Measurements from ENCODE around the gene JUNB.

The JUNB gene

GRCh38 chr19:12791345-12792050, at the start of gene JUNB:
Gene JUNB, plus strand, starts transcription at chr19:12791486. Its CDS starts 286 bp downstream, at chr19:12791772.
- peak; percentile 99 for DNase-seq

GRCh38 chr19:12745166-12745897, 46.0 kb upstream of the JUNB start:
- DNase-seq = no peak

DNA sequence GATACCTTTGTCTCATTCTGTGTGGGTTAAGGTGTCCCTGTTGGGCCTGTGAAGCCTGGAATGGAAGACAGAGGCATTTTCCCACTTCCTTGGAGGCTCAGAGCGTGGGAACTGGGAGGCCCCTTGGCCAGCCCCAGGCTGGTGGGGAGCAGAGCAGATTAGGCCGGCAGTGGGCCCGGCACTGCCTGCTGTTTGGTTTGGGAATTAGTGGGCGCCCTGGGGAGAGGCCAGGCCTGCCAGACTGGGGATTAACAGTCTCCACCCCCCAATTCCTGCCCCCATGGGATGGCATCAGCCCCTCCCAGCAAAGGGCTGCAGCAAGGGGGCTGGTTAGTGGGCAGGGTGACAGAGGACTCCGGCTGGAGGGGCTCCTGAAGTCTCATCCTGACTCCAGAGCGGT, 42.8 kb upstream of the JUNB start:
- peak; percentile 73 for DNase-seq

DNA sequence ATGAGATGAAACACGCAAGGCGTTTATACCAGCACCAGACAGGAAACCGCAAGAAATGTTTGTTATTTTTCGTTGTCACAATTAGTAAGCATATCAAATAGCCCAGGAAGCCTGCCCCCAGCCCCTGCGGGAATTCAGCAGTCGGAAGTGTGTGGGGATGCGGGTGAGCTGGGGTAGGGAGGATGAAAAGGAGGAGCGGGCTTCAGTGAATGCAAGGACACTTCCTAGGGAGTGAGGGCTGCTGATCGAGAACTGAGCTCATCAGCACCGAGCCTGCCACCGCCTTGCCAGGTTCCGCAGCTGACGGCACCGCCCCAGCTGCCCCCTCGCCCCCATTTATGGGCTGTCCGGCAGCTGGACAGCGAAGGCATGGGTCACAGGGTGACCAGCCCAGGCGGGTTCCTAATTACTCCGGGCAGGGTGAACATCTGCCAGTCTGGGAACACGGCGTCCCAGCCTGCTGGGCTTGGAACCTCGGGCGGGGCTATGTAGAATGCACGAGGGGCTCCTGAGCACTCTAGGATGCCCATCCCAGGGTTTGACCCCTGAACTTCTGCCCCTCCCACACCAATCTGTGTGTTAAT, 41.3 kb upstream of the JUNB start:
- no peak for DNase-seq

- no peak for DNase-seq
These were observed 40.4 kb upstream of the JUNB start for GRCh38 chr19:12750851-12751250.

DNA sequence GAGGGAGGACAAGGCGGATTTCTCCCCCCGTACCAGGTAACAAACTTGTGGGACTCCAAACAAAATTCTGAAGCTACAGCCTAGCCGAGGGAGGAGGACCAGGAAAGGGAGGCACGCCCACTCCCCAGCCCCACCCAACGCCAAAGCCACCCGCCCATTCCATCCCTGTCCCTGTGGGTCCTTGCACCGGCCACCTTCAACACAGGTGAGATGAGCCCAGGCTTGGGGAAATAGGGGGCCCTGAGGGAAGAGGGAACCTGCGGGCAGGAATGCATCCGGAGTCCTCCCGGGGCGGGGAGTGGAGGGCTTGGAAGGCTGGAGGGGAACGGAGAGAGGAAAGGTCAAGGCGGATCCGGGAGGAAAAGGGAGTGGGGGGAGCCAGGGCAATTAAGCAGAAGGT, 39.7 kb upstream of the JUNB start, which contains the start of gene BEST2:
BEST2 (plus strand) TSS at position 157 of the 400 bp plus-strand sequence. CDS start 802 bp downstream, outside the sequence.
- no peak for DNase-seq

- no peak for DNase-seq
These were observed 39.1 kb upstream of the JUNB start for GRCh38 chr19:12752056-12752781.

GRCh38 chr19:12754465-12755196, 36.7 kb upstream of the JUNB start:
- DNase-seq = no peak

GRCh38 chr19:12756150-12756883, 35.0 kb upstream of the JUNB start:
- no peak for DNase-seq

DNA sequence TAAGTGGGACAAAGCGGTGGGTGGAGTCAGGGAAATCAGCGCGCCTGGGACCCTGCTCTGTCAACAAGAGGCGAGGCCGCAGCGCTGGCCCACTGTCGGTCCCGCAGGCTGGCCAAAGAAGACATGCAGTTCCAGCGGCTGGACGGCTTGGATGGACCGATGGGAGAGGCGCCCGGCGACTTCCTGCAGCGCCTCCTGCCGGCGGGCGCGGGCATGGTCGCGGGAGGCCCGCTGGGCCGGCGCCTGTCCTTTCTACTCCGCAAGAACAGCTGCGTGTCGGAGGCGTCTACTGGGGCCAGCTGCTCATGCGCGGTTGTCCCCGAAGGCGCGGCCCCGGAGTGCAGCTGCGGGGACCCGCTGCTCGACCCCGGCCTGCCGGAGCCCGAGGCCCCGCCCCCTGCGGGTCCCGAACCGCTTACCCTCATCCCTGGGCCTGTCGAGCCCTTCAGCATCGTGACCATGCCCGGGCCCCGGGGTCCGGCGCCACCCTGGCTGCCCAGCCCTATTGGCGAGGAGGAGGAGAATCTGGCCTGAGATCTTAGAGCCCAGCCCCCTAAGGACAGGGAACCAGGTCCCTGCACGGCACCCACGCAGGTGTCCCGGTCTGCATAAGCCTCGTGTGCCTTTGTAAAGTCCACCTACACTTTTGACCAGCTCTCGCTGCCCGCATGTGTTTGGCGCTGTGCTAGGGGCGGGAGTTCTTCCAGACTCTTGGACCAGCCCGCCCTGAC, 33.6 kb upstream of the JUNB start:
- DNase-seq = peak; percentile 95

DNA sequence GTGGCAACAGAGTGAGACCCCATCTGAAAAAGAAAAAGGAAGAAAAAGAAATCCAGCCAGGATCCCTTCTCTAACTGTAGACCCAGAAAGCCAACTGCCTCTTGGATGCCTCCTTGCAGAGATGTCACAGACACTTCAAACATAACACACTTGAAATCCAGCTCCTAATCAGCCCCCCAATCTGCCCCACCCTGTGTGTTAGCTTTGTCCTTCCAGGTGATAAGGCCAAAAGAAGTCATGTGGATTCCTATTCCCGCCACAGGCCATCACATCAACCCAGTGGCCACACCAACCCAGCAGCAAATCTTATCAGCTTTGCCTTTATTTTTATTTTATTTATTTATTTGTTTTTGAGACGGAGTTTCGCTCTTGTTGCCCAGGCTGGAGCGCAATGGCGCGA, 31.6 kb upstream of the JUNB start:
- DNase-seq = no peak

- no peak for DNase-seq
These were observed 28.2 kb upstream of the JUNB start for GRCh38 chr19:12763100-12763499.

GRCh38 chr19:12764698-12765097, 26.6 kb upstream of the JUNB start:
- no peak for DNase-seq

GRCh38 chr19:12766051-12766521, 25.2 kb upstream of the JUNB start:
- DNase-seq = no peak

DNA sequence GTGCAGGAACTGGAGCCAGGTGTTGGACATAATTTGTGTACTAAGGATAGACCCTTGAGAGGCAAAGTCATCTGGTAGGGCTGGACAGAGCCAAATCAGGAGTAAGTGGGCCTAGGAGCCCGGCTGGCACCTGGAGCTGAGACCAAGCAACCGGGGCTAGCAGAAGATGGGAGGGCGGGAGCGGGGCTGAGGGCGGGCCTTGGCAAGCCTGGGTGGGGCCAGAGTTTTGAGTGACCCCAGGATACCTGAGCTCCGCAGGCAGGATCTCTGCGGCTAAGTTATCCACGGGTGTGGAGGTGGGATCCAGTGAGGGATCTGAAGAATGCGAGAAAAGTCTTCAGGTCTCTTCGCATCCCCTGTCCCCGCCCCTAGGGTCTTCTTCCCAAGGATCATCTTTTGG, 24.1 kb upstream of the JUNB start:
- DNase-seq = no peak

DNA sequence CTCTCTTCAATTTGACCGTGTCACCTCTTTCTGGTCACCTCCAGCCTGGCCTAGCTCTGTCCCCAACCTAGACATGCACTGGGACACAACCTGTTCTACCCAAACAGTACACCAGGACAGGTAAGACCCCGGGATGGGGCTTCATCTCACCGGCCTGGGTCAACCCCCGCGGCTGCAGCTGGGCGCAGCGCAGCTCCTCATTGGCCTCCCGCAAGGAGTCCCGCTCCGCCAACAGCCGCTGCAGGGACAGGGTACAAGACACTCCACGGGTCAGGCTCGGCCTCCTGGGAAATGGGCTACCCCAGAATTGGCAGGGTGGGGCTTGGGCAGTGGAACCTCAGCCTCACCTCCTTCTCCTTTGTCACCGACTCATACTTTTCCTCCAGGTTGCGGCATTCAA, 23.6 kb upstream of the JUNB start:
- no peak for DNase-seq

DNA sequence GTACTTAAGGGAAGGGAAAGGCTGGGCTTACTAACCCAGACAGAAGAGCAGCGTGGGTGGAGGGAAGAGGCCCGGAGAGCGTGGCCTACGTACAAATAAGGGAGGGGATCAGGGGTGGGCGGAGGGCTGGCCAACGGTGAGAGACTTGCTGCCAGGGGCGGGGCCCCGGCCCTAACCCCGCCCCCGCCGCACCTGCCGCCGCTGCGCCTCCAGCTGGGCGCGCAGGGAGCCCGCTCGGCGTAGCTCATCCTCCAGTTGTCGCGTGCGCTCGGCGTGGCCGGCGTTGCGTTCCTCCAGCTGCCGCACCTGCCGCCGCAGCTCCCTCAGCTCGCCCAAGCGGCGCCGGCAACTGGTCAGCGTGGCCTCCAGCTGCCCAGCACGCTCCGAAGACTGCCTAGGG, 21.6 kb upstream of the JUNB start:
- DNase-seq = peak; percentile 98

DNA sequence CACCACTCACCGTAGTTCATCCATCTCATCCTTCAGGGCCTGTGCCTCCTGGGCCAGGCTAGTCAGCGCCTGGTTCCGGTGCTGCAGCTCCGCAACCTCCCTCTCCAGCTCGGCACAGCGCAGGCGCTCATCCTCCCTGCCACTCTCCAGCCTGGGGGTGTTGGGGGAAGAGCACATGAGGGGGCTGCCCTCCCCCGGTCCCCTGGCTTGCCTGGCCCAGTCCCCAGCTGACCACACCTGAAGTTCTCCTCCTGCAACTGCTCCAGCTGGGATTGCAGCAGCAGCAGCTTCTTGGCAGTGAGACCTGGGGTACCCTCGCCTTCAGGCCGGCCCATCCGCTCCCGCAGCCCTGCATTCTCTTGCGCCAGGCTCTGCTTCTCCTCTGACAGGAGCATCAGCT, 20.4 kb upstream of the JUNB start:
- no peak for DNase-seq

- DNase-seq = no peak
These were observed 19.0 kb upstream of the JUNB start for GRCh38 chr19:12772323-12772722.

GRCh38 chr19:12773571-12773970, 17.7 kb upstream of the JUNB start:
- peak; percentile 75 for DNase-seq
